Uterus (tissue), 2 donors: Measurements from ENCODE around the gene SNX10.

Experiments used
- POLR2A ChIP-seq, 2 donors: fragments of 450-650 bp; IDR thresholded peaks; one replicate each; pipeline ENCODE4 v1.6.1; 2016; ENCODE audit warnings: antibody characterized with exemption in 2 of 2, mild to moderate bottlenecking in 1 of 2, moderate library complexity in 1 of 2
- TF ChIP-seq, protein P1 (sequence below), 4 experiments: fragments of 200-600 bp in 2 of 4; fragments of 450-650 bp in 2 of 4; sonication (generic) in 2 of 4; IDR thresholded peaks; one replicate each; pipeline ENCODE4 v1.5.1; 2016 to 2019; ENCODE audit warnings: antibody characterized with exemption in 4 of 4, mild to moderate bottlenecking in 2 of 4, moderate library complexity in 1 of 4

DNA sequence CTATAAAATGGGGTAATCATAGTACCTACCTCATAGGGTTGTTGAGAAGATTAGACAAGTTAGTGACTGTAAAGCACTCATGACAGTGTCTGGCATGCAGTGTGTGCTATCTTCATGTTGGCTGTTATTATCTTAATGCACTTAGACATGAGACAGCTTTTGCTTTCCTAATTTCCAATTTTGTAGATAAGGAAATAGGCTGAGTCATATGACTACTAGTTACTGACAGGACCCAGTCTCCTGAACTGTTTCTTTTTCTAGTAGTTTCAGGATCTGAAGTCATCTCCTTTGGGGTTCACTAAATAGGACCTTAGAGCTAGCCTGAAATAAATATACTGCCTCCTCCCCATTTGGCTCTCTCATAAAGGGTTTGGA lies 74.2 kb downstream of the SNX10 start:
- no peak for TF ChIP-seq POLR2A (IDR thresholded peaks at IDR 0.05)
- TF ChIP-seq, protein P1, sequence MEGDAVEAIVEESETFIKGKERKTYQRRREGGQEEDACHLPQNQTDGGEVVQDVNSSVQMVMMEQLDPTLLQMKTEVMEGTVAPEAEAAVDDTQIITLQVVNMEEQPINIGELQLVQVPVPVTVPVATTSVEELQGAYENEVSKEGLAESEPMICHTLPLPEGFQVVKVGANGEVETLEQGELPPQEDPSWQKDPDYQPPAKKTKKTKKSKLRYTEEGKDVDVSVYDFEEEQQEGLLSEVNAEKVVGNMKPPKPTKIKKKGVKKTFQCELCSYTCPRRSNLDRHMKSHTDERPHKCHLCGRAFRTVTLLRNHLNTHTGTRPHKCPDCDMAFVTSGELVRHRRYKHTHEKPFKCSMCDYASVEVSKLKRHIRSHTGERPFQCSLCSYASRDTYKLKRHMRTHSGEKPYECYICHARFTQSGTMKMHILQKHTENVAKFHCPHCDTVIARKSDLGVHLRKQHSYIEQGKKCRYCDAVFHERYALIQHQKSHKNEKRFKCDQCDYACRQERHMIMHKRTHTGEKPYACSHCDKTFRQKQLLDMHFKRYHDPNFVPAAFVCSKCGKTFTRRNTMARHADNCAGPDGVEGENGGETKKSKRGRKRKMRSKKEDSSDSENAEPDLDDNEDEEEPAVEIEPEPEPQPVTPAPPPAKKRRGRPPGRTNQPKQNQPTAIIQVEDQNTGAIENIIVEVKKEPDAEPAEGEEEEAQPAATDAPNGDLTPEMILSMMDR (IDR thresholded peaks at IDR 0.05): no peak
